Measurements from ENCODE around the gene TEKT4.
"Not testable (repeated sequence)": the region's sequence is repeated elsewhere in the genome, so short reads cannot be mapped to it uniquely, and the experiment has no call there.

TEKT4 gene

DNA sequence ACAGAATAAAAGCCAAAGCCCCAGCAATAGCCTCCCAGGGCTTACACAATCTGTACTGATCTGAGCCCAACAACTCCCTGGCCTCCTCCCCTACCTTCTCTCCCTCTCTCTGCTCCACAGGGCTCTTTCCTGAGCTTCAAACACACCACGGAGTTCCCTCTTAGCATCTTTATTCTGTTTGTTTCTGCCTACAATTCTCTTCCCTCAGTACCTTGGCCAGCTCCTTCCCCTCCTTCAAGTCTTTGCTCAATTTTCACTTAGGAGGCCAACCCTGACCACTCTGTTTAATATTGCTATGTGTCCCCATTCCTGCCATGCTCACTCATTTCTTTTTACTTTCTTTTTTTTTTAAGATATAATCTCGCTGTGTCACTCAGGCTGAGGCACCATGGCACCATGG lies 53.8 kb downstream of the TEKT4 start:
- not testable (repeated sequence) for H3K27ac ChIP-seq (ENCODE audit: low read depth in 2 of 2, low read length in 2 of 2); H3K9ac ChIP-seq (ENCODE audit: low read depth in 1 of 2, low read length in 2 of 2); H3K4me3 ChIP-seq (ENCODE audit: low read length in 2 of 2); H3K27me3 ChIP-seq (ENCODE audit: control insufficient read depth in 2 of 2, insufficient read depth in 2 of 2, low read length in 2 of 2); H3K36me3 ChIP-seq (ENCODE audit: control insufficient read depth in 2 of 2, insufficient read depth in 2 of 2, low read length in 2 of 2); H3K4me1 ChIP-seq (ENCODE audit: control insufficient read depth in 2 of 2, insufficient read depth in 2 of 2, low read length in 2 of 2); H3K9me3 ChIP-seq (ENCODE audit: control insufficient read depth in 2 of 2, low read length in 2 of 2)

All from mucosa of rectum (tissue), 2 donors.